T-helper 2 cell (primary cell): Measurements from ENCODE around the gene DMD.

ENCODE experiments used
- DNase-seq, 5 experiments: peaks; one replicate each; pipeline versions ENCODE4 v3.0.0 to v3.0.0-alpha.2; 2012 to 2022

The DMD gene

DNA sequence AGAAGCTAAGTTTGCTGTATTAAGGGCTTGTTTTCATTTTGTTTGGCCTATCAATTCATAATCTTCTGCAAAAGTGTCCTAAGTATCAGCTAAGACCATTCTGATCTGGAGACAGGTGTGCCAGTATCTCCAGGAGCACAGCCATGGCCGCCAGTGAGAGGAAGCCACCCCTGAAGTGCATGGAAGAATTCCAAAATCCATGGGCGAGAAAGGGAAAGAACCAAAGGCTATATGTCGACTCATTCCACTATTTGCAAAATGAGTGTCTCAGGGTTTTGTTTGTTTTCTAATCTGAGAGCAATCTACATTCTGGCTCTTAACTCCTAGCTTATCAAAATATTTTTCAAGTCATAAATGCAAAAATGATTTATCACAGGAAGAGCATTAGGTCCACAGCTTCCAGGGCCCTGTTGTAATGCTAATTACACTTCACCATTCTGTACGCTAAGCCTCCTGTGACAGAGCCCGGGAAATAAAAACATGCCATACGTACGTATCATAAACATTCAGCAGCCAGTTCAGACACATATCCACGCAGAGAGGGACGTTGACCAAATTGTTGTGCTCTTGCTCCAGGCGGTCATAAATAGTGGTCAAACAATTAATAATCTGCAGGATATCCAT lies 2002.2 kb downstream of the DMD start:
- DNase-seq: peak in 1 of 5 experiments; percentile 24

DNA sequence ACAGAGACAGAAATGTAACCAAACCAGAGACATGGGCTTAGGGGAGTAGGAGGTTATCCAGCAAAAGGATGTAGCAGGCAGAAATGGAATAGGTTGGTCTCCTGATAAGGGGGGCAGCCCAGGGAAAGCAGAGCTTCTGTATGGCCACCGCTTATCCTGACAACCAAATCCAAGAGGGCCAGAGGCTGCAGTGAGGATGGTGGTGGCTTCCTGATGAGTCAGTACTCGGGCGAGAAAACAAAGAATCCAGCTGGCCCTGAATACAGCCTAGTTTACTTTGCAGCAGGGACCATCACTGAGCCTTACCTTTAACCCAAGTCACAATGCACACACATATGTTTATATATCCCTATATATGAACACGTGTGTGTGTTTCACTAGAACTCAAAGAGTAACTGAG lies 2009.8 kb downstream of the DMD start:
- DNase-seq: no peak

GRCh38 chrX:31200430-31200829 lies 2010.9 kb downstream of the DMD start:
- no peak for DNase-seq

- no peak for DNase-seq
These were observed 2011.6 kb downstream of the DMD start for GRCh38 chrX:31199840-31200114.

DNA sequence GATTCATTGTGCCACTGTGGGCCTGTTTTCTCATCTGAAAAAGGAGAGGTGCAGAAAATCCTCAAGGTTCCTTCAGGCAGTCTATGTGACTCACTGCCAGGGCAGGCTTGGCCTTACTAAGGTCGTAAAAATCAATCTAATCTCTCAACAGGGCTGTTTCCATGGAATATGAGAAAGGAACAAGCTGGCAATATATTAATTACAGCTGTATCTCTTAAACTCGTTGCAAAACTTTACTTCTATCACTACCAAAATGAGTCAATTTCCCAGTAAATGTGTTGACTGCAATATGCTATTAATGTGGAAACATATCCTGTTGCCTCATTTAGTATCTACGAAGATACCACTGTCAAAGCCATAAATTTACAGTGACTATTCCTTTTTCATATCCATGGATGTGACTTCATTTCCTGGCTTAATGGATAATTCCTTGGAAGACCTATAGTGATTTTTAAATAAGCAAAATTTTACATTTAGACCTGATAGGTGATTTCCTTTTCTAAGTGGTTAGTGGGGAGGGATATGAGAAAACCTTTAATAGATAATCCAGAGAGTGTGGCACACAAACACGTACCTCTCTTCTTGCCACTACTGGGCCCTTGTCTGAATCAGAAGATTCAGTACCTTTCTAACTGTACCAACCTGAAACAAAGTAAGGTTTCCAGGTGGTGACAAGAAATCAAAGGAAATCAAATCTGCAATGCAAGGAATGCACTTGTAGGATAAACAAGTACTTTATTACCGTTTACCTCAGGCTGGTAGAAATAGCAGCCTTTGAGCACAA lies 2012.1 kb downstream of the DMD start:
- DNase-seq: no peak

GRCh38 chrX:31190221-31190975 lies 2021.0 kb downstream of the DMD start:
- no peak for DNase-seq

DNA sequence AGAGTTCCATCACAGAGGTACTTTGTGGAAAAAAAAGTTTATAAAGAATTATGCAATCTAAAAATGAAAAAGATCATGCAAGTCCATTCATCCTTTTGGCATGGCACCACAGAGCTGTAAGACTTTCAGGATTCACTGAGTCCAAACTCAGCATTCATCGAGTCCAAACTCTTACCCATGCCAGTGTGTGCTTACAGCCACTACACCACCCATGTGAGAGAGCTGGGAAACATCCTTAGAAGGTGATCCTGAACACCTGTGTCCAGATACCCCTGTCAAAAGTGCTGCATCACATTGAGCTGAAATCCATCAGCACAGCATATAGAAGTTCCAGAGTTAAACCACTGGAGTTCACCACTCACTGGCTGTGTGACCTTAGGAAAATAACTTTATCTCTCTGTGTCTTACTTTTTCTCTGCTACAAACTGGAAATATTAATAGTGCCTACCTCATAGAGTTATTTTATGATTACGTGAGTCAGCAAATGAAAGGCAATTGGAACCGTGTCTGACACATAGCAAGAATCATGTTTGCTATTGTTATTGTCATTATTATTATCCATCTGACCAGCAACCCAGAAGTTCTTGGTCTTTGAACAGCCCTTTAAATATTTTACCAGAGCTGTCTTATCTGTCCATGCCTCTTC lies 2024.5 kb downstream of the DMD start:
- no peak for DNase-seq

DNA sequence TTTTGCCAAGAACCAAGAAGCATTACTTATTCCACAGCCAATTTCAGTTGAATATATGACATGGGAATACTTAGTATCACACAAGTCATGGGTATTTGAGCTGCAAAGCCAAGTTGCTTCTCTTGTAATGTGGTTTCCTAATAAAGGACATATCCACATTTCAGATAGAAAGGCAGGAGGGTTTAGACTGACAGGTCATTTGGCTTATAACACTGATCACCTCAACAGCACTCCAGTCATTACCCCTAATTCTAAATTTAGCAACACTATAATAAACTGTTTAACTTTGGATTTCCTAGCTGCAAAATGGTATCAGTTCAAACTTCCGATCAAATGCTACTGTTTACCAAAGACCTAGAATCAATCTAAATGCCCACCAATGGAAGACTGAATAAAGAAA lies 2025.5 kb downstream of the DMD start:
- no peak for DNase-seq

- DNase-seq: peak in 1 of 5 experiments; percentile 2
These were observed 2029.9 kb downstream of the DMD start for GRCh38 chrX:31181377-31182000.

DNA sequence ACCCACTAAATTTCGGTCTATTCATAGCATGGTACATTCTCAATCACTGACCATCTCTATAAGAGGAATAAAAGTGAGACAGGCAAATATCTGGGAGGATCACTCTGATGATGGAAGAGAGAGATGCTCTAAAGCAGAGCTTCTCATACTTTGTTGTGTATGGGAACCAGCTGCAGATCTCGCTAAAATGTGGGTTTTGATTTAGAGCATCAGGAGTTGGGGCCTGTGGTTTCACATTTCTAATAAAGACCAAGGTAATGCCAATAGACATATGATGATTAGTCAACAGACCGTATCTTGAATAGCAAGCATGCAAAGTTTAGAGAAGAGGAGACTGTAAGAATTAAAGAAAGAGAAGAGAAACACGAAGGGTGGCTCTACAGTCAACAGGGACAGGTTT lies 2032.1 kb downstream of the DMD start:
- no peak for DNase-seq

DNA sequence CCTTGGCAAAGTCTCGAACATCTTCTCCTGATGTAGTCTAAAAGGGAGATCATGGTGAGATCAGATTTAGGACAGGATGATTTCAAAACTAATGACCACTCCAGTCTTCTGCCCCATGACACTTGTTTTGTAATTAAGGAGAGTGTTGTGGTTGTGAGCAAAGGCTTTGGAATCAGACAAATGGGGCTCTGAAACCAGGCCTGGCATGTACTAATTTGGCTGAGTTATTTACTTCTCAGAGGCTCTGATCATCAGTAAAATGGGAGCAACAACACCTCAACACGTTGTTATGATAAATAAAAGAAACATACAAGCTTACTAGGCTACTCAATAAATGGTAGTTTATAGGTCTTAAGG lies 2032.6 kb downstream of the DMD start:
- DNase-seq: no peak

DNA sequence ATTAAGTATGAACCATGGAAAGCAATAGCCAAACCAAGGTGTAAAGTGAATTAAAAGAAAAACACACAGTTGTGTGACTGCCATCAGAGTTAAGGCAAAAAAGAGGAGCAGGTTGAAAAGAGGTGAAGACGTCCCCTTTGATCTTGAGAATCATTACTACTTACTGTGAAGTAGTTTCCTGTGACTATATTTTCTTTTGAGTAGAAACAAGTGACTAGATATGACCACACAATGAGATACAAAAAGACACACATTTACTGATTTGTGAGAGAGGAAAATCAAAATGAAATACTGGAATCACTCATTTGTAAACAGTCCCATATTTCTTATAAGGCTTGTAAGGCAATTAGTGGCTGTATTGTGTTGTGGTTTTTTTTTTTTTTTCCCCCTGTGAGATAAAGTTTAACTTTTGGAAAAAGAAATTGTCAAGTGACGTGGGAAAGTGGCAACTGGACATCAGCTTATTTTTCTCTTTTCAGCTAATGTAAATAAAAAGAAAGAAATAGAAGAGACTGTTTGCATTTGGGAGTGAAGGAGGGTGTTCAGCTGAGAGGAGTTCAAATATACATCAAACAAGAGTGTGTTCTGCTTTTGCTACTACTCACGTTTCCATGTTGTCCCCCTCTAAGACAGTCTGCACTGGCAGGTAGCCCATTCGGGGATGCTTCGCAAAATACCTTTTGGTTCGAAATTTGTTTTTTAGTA lies 2033.1 kb downstream of the DMD start:
- DNase-seq: peak in 1 of 5 experiments; percentile 9

DNA sequence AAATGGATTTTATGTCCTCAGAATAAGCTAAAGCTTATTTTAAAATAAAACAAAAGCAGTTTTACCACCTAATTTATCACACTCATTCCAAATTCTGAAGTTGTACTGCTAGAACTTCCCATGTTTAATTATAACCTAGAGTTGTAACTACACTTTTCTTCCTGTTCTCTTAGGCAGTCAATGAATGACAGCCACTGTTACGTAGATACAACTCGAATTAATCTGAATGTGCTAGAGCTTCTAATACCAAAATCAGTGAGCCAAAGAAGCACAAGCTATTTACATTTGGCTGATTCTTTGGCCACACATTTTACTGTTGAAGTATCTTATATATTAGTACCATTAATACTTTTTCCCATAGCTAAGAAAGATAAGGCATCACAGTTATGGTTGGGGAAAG lies 2040.6 kb downstream of the DMD start:
- DNase-seq: no peak

DNA sequence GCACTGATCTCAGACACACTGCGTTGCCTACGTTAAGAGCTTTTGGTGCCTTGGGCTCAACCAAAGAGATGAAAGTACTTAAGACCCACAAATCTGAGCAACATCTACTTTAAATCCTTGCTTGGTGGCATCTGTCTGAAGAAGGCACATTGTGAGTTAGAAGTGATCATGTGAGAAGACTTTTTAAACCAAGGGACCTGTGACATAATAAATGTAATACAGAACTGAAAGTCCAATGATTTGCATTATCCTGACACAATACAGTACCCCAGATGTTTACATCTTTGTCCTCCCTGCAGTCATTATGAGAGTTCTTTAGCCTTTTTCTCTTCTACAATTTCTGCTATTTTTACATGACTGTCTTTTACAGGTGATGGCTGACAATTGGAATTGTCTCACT lies 2042.8 kb downstream of the DMD start:
- no peak for DNase-seq

DNA sequence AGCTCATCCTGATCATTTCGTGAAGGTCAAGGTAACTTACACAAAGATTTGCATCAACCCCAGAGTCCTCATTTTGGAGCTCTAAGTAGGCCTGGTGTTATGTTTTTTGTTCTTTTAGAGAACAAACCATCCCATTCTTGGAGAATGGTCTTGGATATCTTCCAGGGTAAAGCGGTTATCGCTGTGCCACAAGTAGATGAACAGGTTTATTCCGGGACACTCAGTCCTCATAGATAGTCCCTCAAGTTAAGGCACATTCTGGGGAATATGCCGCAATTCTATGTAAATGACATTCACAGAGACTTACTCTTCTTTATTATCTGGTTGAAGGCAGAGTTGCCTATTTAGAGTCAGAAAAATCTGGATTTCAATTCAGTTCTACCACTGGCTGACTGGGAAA lies 2044.5 kb downstream of the DMD start:
- DNase-seq: no peak

DNA sequence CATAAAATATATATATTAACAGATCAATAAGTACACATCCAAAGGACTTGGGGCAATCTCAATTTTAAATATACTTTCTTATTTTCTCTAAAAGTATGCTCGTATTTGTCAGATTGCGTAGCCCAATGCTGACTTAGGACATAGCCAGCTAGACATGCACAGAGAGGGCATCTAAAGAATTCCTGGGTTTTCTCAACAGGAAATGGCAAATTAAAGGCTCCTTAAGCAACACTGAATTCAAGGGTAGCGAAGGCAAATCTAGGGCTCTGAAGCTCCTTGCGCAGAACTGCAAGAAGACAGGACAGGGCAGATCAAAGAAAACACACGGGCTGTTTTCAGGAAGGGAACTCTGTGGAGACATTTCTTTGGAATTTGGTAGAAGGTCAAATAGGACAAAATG lies 2044.9 kb downstream of the DMD start:
- no peak for DNase-seq

DNA sequence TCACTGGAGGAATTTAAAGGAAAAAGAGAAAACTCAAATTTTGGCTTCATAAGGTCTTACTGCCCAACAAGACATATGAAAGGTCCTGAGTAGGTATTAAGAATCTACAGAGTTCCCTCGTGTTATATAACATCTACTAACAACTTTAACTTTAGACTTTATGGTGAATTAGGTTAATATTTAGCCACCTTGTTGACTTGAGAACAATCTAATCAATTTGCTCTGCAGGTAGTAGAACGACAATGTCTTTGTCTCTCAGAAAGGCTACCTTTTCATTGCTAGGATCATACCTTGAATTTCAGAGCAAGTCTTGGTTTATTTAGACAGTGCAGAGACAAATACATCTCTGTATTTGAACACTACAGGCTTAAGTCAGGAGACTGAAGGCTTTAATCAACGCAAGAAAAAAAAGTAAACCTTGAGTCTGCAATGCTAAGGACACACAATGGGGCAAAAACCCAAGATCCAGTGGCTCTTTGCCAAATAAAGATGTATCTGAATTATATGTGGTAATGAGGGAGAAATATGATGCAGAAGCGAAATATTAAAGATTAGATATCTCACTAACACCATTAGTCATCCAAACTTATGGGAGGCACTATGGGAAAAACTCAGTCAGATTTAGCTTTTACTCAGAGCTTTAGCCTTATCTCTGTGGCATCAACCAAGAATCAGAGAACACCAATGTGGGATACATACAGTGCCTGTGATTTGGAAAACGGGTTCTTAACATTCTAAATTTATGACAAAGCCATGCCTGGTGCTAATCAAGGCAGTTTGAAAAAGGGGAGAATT lies 2045.9 kb downstream of the DMD start:
- DNase-seq: no peak

DNA sequence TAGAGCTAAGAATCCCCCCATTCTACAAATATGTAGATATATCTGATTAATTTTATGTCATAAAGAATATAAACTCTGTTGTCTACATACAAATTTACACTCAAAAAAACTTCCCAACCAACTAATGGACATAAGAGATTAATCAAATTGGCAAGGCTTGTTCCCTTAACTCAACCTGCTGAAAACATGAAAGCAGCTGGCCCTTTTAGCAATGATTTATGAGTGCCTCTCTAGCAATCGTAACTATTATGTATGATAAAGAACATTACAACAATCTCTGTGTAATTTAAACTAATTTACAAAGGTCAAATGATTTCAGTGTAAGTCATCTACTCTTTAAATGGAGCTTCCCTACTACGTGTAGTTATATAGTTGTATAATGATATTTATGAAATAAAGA lies 2056.4 kb downstream of the DMD start:
- no peak for DNase-seq

- DNase-seq: no peak
These were observed 2057.8 kb downstream of the DMD start for GRCh38 chrX:31153475-31154047.

DNA sequence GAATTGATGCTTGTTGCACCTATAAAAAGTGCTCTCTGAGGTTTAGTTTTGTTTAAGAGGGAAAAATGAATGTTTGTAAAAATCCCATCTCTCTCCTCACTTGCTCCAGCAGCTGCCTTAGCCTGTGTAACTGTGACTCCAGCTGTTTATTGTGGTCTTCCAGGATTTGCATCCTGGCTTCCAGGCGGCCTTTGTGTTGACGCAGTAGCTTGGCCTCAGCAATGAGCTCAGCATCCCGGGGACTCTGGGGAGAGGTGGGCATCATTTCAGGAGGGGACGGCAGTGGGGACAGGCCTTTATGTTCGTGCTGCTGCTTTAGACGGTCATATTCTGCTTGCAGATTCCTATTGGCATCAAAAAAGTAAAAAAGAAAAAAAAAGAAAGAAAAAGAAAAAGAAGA lies 2064.2 kb downstream of the DMD start:
- DNase-seq: no peak

DNA sequence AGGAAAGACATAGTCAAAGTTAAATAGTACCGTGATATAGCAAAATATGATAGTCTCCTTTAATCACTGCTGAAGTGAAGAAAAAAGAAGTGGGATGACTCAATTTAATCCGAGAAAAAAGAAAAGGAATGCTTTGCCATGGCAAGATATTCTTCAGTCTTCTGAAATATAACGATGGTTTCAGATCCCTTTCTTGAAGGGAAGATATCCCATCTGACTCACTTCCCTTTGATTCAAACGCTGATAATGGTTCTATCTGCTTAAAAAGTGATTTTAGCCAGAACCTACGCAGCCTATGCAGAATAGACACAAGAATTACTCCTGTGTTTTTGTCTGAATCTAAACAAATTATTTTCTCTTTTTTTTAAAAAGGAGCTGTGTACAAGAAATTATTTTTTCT lies 2071.4 kb downstream of the DMD start:
- no peak for DNase-seq
